Fibroblast of pulmonary artery (primary cell): Measurements from ENCODE around the gene TUBB1.
A peak's percentile ranks its signal among the peaks of the same experiment; 100 is the strongest.

Experiments
- DNase-seq: peaks from one replicate; pipeline ENCODE4 v3.0.0-alpha.2; 2010; ENCODE audit warnings: low read depth
- H3K4me3 ChIP-seq: replicated peaks from 2 replicates; pipeline ENCODE4 v1.5.1; 2011; ENCODE audit warnings: low read depth, mild to moderate bottlenecking, control low read depth, low read length, moderate library complexity
- TF ChIP-seq, protein P1 (sequence below): IDR thresholded peaks from 2 replicates; pipeline ENCODE4 v1.5.1; 2011; ENCODE audit warnings: mild to moderate bottlenecking, control low read depth, low read length, inconsistent platforms; ENCODE audit errors: missing control alignments

The TUBB1 gene

DNA sequence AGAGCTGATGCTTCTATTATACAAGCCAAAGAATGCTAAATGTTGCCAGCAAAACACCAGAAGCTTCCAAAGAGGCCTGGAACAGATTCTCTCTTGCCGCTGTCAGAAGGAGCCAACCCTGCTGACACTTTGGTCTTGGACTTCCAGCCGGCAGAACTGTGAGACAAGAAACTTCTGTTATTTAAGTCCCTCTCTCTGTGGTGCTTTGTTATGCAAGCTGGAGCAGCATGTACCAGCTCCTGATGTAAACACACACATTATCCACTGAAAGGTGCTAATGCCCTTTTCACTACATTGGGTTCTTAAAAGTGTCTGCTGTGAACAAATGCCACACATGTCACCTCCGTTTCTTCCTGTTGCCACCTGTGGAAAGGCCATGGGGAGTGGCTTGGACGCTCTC is 49.3 kb downstream of the TUBB1 start:
- DNase-seq: no peak
- no peak overlapping the region for H3K4me3 ChIP-seq
- TF ChIP-seq, protein P1, sequence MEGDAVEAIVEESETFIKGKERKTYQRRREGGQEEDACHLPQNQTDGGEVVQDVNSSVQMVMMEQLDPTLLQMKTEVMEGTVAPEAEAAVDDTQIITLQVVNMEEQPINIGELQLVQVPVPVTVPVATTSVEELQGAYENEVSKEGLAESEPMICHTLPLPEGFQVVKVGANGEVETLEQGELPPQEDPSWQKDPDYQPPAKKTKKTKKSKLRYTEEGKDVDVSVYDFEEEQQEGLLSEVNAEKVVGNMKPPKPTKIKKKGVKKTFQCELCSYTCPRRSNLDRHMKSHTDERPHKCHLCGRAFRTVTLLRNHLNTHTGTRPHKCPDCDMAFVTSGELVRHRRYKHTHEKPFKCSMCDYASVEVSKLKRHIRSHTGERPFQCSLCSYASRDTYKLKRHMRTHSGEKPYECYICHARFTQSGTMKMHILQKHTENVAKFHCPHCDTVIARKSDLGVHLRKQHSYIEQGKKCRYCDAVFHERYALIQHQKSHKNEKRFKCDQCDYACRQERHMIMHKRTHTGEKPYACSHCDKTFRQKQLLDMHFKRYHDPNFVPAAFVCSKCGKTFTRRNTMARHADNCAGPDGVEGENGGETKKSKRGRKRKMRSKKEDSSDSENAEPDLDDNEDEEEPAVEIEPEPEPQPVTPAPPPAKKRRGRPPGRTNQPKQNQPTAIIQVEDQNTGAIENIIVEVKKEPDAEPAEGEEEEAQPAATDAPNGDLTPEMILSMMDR: no peak

DNA sequence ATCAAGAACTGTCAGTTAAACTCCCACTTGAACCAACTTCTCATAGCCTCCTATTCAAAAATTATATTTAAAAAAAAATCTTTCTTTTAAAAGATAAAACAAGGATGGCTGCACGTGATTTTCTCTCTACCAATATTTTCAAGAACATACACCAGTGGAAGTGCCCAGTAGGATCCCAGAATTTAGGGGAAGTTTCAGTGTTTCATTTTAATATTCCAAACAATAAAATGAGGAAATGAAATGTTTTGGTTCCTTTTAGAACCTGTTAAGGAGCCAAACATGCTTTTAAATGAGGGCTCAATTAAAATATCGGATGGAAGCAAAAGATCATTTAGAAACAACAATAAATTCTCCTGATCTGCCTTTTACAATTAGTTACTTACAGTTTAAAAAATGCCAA is 49.8 kb downstream of the TUBB1 start:
- H3K4me3 ChIP-seq: no peak overlapping the region
- TF ChIP-seq, protein P1: no peak
- DNase-seq: no peak

DNA sequence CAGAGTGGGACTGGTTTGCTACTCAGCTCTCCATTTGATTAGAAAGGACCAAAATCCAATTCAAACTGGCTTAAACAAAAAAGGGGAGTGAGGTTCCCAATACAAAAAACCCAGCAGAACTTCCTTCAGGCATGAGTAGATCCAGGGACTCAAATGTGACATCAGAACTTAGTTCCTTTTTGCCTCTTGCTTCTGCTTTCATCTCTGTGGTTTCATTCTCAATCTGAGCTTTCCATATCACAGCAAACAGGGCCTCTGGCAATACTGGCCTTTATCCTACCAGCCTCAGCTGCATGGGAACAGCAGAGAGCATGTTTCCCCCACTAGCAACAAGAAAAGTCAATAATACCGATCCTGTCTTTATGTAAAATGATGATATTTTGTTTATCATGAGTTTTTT is 52.0 kb downstream of the TUBB1 start:
- TF ChIP-seq, protein P1: no peak
- no peak for DNase-seq
- no peak overlapping the region for H3K4me3 ChIP-seq

DNA sequence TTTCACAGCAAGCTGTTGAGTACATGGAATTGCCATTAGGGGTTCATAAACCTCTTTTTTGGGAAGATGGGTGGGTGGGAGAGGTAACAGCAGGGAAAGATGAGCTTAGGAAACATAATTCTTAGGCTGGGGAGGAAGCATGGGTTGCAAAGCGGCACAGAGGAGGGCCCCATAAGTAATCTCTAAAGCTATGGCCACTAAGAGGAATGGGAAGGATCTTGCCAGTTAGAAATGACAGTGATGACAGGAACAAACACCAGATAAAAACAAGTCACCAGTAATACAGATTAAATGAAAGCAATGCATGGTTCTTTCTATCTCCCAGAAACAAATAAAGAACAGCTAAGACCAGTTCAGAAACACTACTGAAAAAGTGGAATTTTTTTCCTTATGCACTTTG is 54.4 kb downstream of the TUBB1 start:
- TF ChIP-seq, protein P1: no peak
- H3K4me3 ChIP-seq: no peak overlapping the region
- no peak for DNase-seq

DNA sequence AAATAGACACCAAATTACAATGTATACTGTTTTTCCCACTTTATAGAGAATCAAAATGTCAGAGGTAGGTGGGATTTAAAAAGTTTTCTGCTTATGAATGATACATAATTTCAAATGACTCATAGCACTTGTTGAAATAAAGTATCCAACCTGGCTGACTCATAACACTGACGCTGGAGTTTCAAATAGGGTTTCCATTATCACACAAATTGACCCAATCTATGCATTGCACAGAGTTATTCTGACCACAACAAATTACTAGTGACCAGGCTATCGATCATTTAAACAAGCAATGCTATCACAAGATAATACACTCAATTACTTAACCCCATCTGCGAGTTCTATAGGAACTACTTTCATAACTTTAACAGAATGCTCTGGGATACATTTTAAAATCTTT is 55.2 kb downstream of the TUBB1 start:
- peak; percentile 29 for DNase-seq
- H3K4me3 ChIP-seq: no peak overlapping the region
- TF ChIP-seq, protein P1: no peak

DNA sequence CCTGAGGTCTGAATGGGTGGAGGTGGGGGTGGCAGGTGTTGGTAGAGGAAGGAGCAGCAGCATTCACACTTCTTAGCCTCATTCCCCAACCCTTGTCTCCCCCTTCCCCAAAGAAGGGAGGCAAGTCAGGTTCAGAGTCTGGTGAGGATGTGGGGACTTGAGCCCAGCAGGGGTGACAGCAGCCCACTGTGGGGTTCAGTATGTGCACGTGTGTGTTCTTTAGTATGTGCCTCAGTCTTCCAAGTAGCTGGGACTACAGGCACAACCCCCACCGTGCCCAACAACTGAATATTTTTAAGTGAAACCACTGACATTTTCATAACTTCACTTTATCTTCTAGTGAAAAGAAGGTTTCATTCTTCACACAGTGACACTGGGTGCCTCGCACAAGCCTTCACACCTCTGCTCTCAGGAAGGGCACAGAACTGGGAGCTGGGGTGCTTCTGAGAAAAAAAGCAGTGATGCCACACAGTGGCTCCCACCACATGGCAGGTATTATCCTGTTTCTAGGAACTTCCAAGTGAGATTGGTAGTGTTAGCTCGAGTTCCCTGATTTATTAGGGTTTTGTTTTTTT is 56.8 kb downstream of the TUBB1 start:
- H3K4me3 ChIP-seq: no peak overlapping the region
- TF ChIP-seq, protein P1: no peak
- DNase-seq: no peak
